Activated T-helper 17 cell treated with anti-CD3 and anti-CD28 coated beads, Interleukin-2, amount 50 U/mL, for 72 hours (primary cell): ENCODE data around the gene ZSWIM8. TPM values are rescaled to one million over a fixed set of nuclear protein-coding genes. Genes with fewer than 3 reads are reported as not detected.
"Not testable (repeated sequence)": the region's sequence is repeated elsewhere in the genome, so short reads cannot be mapped to it uniquely, and the experiment has no call there.

Source experiments
- ATAC-seq: fragments of 150-1000 bp; cut with Tn5 transposase; replicated peaks from 2 replicates; pipeline ENCODE4 v1.10.0; 2021; ENCODE audit warnings: mild to moderate bottlenecking, moderate library complexity
- H3K27ac Mint-ChIP-seq: one replicate; pipeline ENCODE4 v1.8.0; 2022; ENCODE audit warnings: mixed read lengths
- H3K27me3 Mint-ChIP-seq: one replicate; pipeline ENCODE4 v1.8.0; 2022; ENCODE audit warnings: mixed read lengths
- H3K36me3 Mint-ChIP-seq: one replicate; pipeline ENCODE4 v1.8.0; 2022; ENCODE audit warnings: low read depth, mild to moderate bottlenecking, mixed read lengths
- H3K4me1 Mint-ChIP-seq: one replicate; pipeline ENCODE4 v1.8.0; 2022; ENCODE audit warnings: mixed read lengths
- H3K4me3 Mint-ChIP-seq: one replicate; pipeline ENCODE4 v1.8.0; 2022; ENCODE audit warnings: mild to moderate bottlenecking, mixed read lengths
- H3K9me3 Mint-ChIP-seq: one replicate; pipeline ENCODE4 v1.8.0; 2022; ENCODE audit warnings: mixed read lengths
- total RNA-seq, 2 donors: library from RNA; stranded (reverse); gene quantifications; one replicate each; pipeline ENCODE4 v1.2.3, GENCODE V29; 2022

ZSWIM8 gene
- total RNA-seq, 2 donors from 2014 or later: 66.1 to 113 TPM

- Mint-ChIP-seq H3K9me3 (no peaks in the 10 kb centered on the region), H3K4me1 (peaks cover 20% of the 10 kb centered on the region), H3K27ac (peak within 1 kb of the TSS; percentile 96), H3K4me3 (peak within 1 kb of the TSS; percentile 93), H3K36me3 (peaks cover 79% of the 10 kb centered on the region), H3K27me3 (no peaks in the 10 kb centered on the region)
- peak; percentile 77 for ATAC-seq
These were observed 3.3 kb upstream of the ZSWIM8 start, which contains the start of gene CHCHD1 for GRCh38 chr10:73781879-73782748. Gene CHCHD1, plus strand, starts transcription at chr10:73782048. Its CDS starts 28 bp downstream, at chr10:73782076.

- H3K9me3 Mint-ChIP-seq: no peaks in the 10 kb centered on the region
- peaks cover 20% of the 10 kb centered on the region for H3K4me1 Mint-ChIP-seq
- H3K27ac Mint-ChIP-seq: peak overlapping the region; percentile 96
- H3K4me3 Mint-ChIP-seq: peak overlapping the region; percentile 93
- no peak for ATAC-seq
- peaks cover 73% of the 10 kb centered on the region for H3K36me3 Mint-ChIP-seq
- no peaks in the 10 kb centered on the region for H3K27me3 Mint-ChIP-seq
These were observed 2.7 kb upstream of the ZSWIM8 start for GRCh38 chr10:73782749-73783085.

- Mint-ChIP-seq H3K9me3 (no peaks in the 10 kb centered on the region), H3K27me3 (no peaks in the 10 kb centered on the region), H3K4me3 (peak overlapping the region; percentile 93), H3K36me3 (peaks cover 59% of the 10 kb centered on the region), H3K4me1 (peaks cover 5% of the 10 kb centered on the region), H3K27ac (peak overlapping the region; percentile 93)
- peak; percentile 15 for ATAC-seq
These were observed 510 bp downstream of the ZSWIM8 start for GRCh38 chr10:73785721-73786511.

- H3K9me3 Mint-ChIP-seq: no peaks in the 10 kb centered on the region
- peak overlapping the region; percentile 93 for H3K27ac Mint-ChIP-seq
- H3K36me3 Mint-ChIP-seq: peaks cover 62% of the 10 kb centered on the region
- peaks cover 5% of the 10 kb centered on the region for H3K4me1 Mint-ChIP-seq
- ATAC-seq: no peak
- H3K4me3 Mint-ChIP-seq: peak overlapping the region; percentile 93
- no peaks in the 10 kb centered on the region for H3K27me3 Mint-ChIP-seq
These were observed 1.1 kb downstream of the ZSWIM8 start for GRCh38 chr10:73786512-73786885.

- ATAC-seq, H3K27ac Mint-ChIP-seq, H3K9me3 Mint-ChIP-seq, H3K27me3 Mint-ChIP-seq, H3K4me1 Mint-ChIP-seq: not testable (repeated sequence)
- H3K4me3 Mint-ChIP-seq: peak overlapping the region; percentile 93
- H3K36me3 Mint-ChIP-seq: peaks cover 59% of the 10 kb centered on the region
These were observed 1.8 kb downstream of the ZSWIM8 start for GRCh38 chr10:73787031-73787800.

- Mint-ChIP-seq H3K27me3 (no peaks in the 10 kb centered on the region), H3K4me3 (no peak overlapping the region), H3K9me3 (no peaks in the 10 kb centered on the region), H3K4me1 (peaks cover 5% of the 10 kb centered on the region), H3K27ac (no peak overlapping the region), H3K36me3 (peaks cover 63% of the 10 kb centered on the region)
- ATAC-seq: no peak
These were observed 3.7 kb downstream of the ZSWIM8 start for GRCh38 chr10:73788864-73789658.

- H3K27me3 Mint-ChIP-seq: no peaks in the 10 kb centered on the region
- no peak overlapping the region for H3K27ac Mint-ChIP-seq
- no peaks in the 10 kb centered on the region for H3K9me3 Mint-ChIP-seq
- ATAC-seq: no peak
- H3K4me1 Mint-ChIP-seq: peaks cover 5% of the 10 kb centered on the region
- H3K36me3 Mint-ChIP-seq: peaks cover 69% of the 10 kb centered on the region
- no peak overlapping the region for H3K4me3 Mint-ChIP-seq
These were observed 4.3 kb downstream of the ZSWIM8 start for GRCh38 chr10:73789659-73790055.

- ATAC-seq: no peak
- H3K36me3 Mint-ChIP-seq: peaks cover 72% of the 10 kb centered on the region
- H3K4me1 Mint-ChIP-seq: peaks cover 4% of the 10 kb centered on the region
- H3K9me3 Mint-ChIP-seq: no peaks in the 10 kb centered on the region
- H3K4me3 Mint-ChIP-seq: no peak overlapping the region
- no peak overlapping the region for H3K27ac Mint-ChIP-seq
- no peaks in the 10 kb centered on the region for H3K27me3 Mint-ChIP-seq
These were observed 5.7 kb downstream of the ZSWIM8 start for GRCh38 chr10:73790886-73791625.

- Mint-ChIP-seq H3K27me3 (no peaks in the 10 kb centered on the region), H3K36me3 (peaks cover 75% of the 10 kb centered on the region), H3K4me3 (no peak overlapping the region), H3K9me3 (no peaks in the 10 kb centered on the region), H3K27ac (no peak overlapping the region), H3K4me1 (no peaks in the 10 kb centered on the region)
- ATAC-seq: no peak
These were observed 6.5 kb downstream of the ZSWIM8 start for GRCh38 chr10:73791871-73792400.

GRCh38 chr10:73793456-73793855, 8.1 kb downstream of the ZSWIM8 start:
- no peaks in the 10 kb centered on the region for H3K4me1 Mint-ChIP-seq
- no peak overlapping the region for H3K27ac Mint-ChIP-seq
- H3K27me3 Mint-ChIP-seq: no peaks in the 10 kb centered on the region
- no peaks in the 10 kb centered on the region for H3K9me3 Mint-ChIP-seq
- H3K4me3 Mint-ChIP-seq: no peak overlapping the region
- H3K36me3 Mint-ChIP-seq: peaks cover 90% of the 10 kb centered on the region
- no peak for ATAC-seq

- H3K4me1 Mint-ChIP-seq, H3K27me3 Mint-ChIP-seq, H3K4me3 Mint-ChIP-seq, H3K27ac Mint-ChIP-seq, H3K9me3 Mint-ChIP-seq, ATAC-seq: not testable (repeated sequence)
- H3K36me3 Mint-ChIP-seq: peaks cover 97% of the 10 kb centered on the region
These were observed 10.1 kb downstream of the ZSWIM8 start for GRCh38 chr10:73795491-73795890.

GRCh38 chr10:73796035-73796434, 10.6 kb downstream of the ZSWIM8 start:
- H3K27me3 Mint-ChIP-seq, ATAC-seq, H3K4me1 Mint-ChIP-seq, H3K4me3 Mint-ChIP-seq, H3K9me3 Mint-ChIP-seq, H3K27ac Mint-ChIP-seq: not testable (repeated sequence)
- H3K36me3 Mint-ChIP-seq: peaks cover 95% of the 10 kb centered on the region

GRCh38 chr10:73796766-73797165, 11.4 kb downstream of the ZSWIM8 start:
- H3K36me3 Mint-ChIP-seq: peaks cover 95% of the 10 kb centered on the region
- H3K4me3 Mint-ChIP-seq: no peak overlapping the region
- no peak overlapping the region for H3K27ac Mint-ChIP-seq
- H3K4me1 Mint-ChIP-seq: no peaks in the 10 kb centered on the region
- ATAC-seq: no peak
- H3K27me3 Mint-ChIP-seq: no peaks in the 10 kb centered on the region
- no peaks in the 10 kb centered on the region for H3K9me3 Mint-ChIP-seq
